ENCODE results near the gene HOXA11.

DNA sequence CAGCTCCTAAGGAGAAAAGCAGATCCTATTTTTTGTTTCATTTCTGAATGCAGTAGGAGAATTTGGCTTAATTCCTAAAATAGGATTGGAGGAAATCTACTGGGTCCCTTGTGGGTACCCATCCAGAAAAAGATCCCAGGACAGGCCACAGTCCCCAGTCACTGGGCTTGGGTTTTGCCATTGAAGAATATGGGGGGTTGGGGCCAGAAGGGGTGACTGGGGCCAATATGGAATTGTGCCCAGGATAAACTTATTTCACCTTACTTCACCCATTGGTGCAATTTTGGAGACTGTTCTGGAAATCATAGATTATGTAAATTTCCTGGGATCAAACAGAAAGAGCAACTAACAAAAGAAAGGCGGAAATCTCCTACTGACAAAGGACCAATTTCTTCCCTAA lies 46.6 kb downstream of the HOXA11 start:
- TF ChIP-seq, protein P1, sequence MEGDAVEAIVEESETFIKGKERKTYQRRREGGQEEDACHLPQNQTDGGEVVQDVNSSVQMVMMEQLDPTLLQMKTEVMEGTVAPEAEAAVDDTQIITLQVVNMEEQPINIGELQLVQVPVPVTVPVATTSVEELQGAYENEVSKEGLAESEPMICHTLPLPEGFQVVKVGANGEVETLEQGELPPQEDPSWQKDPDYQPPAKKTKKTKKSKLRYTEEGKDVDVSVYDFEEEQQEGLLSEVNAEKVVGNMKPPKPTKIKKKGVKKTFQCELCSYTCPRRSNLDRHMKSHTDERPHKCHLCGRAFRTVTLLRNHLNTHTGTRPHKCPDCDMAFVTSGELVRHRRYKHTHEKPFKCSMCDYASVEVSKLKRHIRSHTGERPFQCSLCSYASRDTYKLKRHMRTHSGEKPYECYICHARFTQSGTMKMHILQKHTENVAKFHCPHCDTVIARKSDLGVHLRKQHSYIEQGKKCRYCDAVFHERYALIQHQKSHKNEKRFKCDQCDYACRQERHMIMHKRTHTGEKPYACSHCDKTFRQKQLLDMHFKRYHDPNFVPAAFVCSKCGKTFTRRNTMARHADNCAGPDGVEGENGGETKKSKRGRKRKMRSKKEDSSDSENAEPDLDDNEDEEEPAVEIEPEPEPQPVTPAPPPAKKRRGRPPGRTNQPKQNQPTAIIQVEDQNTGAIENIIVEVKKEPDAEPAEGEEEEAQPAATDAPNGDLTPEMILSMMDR (IDR thresholded peaks at IDR 0.05): no peak
- TF ChIP-seq EP300 (IDR thresholded peaks at IDR 0.05; ENCODE audit: low read depth) (no peak), POLR2A (IDR thresholded peaks at IDR 0.05) (no peak)
